Activated CD4-positive, CD25-positive, alpha-beta regulatory T cell (primary cell): ENCODE data around the gene LGALS4.
"Not testable (repeated sequence)": the region's sequence is repeated elsewhere in the genome, so short reads cannot be mapped to it uniquely, and the experiment has no call there.

ENCODE experiments used
- DNase-seq, 4 experiments: peaks; one replicate each; lab custom pipeline; 2025; lab: John Stamatoyannopoulos, UW

The LGALS4 gene, protein sequence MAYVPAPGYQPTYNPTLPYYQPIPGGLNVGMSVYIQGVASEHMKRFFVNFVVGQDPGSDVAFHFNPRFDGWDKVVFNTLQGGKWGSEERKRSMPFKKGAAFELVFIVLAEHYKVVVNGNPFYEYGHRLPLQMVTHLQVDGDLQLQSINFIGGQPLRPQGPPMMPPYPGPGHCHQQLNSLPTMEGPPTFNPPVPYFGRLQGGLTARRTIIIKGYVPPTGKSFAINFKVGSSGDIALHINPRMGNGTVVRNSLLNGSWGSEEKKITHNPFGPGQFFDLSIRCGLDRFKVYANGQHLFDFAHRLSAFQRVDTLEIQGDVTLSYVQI

DNA sequence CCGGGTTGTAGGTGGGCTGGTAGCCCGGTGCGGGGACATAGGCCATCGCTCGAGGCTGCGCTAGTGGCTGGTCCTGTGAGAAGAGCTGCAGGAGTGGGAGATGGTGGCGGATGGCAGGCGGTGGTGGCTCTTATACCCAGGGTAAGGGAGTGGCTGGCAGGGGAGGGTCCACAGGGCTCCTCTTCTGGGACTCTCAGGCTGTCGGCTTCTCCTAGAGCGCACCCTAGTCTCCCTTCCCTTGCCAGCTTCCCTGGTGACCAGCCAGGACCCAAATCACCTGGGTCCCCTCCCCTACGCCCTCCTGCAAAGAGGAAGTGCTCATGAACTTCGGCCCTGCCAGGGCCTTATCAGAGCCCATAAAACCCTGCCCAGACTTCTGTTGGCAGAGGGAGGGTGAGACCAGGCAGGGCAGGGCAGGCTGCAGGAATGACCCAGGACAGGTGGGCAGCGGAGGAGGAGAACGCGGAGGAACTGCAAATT lies at the start of gene LGALS4:
TSS of gene LGALS4 (minus strand) at position 105 of the 480 bp plus-strand sequence. CDS start at position 46, 59 bp downstream.
- DNase-seq = no peak

DNA sequence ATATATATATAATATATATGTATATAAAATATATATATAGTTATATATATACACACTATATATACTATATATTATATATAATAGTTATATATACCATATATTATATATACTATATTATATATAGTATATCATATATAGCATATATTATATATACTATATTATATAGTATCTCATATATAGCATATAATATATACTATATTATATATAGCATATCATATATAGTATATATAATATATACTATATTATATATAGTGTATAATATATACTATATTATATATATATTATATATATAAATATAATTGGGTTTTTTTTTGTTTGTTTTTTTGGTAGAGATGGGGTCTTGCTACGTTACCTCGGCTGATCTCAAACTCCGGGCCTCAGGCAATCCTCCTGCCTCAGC lies 48.6 kb upstream of the LGALS4 start:
- no peak for DNase-seq

GRCh38 chr19:38859631-38860204 lies 47.0 kb upstream of the LGALS4 start:
- DNase-seq = not testable (repeated sequence)

GRCh38 chr19:38856813-38857212 lies 44.1 kb upstream of the LGALS4 start:
- no peak for DNase-seq

- not testable (repeated sequence) for DNase-seq
These were observed 43.0 kb upstream of the LGALS4 start for GRCh38 chr19:38855751-38856150.

DNA sequence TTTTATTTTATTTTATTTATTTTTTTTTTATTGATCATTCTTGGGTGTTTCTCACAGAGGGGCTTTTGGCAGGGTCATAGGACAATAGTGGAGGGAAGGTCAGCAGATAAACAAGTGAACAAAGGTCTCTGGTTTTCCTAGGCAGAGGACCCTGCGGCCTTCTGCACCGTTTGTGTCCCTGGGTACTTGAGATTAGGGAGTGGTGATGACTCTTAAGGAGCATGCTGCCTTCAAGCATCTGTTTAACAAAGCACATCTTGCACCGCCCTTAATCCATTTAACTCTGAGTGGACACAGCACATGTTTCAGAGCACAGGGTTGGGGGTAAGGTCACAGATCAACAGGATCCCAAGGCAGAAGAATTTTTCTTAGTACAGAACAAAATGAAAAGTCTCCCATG lies 42.2 kb upstream of the LGALS4 start:
- not testable (repeated sequence) for DNase-seq

- DNase-seq = no peak
These were observed 40.5 kb upstream of the LGALS4 start for GRCh38 chr19:38853214-38853613.

DNA sequence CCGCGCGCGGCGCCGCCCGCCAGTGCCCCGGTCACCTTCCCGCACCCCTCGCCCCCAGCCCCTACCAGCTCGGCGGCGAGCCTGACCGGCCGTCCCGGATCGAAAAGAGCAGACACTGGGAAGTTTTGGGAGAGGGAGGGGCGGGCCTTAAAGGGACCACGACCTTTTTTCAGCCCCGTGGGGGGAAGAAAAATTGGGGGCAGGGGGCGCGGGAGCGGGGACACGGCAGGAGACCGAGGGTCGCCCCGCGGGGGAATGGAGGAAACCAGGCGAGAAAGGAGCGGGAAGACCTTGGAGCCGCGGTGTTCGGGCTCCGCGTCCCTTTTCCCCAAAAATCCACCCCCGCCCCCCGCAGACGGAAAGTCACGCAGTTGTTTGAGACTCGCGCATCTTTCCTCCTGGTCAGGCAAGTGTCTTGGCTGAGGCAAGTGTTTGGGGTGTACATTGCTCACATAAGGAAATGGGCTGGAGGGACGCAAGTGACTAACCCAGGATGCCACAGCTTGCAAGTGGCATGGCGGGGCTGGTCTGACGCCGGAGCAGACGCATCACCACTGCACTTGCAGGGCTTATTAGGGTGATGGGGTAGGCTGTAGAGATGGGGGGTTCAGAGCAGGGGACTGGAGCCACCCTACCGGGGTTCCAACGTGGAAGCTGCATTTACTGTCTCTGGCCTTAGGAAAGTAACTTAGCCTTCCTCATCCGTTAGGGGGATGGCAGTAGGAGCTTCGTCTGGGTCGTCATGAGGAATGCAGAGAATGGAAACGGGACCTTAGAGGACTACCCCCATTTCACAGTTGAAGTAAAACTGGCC lies 39.7 kb upstream of the LGALS4 start:
- peak in 3 of 4 experiments; percentile 21 to 33 (median 28) for DNase-seq

DNA sequence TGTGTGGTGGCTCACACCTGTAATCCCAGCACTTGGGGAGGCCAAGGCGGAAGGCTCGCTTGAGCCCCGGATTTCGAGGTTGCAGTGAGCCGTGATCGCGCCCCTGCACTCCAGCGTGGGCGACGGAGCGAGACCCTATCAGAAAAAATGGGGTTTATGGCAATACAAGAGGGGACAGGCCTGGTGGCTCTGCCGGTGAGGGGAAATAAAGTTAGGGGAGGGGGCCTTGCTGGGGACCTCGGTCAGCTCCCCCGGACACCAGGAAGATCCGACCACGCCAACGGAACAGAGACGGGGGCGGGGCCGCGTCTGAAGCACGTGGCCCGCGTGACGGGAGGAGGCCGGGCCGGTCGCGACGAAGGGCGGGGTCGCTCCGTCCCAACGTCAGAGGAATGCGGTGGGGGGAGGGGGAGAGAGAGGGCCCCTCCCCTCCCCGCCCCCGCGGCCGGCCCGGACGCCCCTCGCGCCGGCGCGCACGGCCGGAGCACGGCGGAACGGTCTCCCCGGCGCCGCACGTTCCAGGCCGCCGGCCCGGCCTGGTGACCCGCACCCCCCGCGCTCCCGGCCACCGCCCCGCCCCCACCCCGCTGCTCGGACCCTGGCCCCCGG lies 39.0 kb upstream of the LGALS4 start:
- DNase-seq = peak; percentile 74 to 85 (median 77)

- DNase-seq = no peak
These were observed 38.4 kb upstream of the LGALS4 start for GRCh38 chr19:38850976-38851621.

DNA sequence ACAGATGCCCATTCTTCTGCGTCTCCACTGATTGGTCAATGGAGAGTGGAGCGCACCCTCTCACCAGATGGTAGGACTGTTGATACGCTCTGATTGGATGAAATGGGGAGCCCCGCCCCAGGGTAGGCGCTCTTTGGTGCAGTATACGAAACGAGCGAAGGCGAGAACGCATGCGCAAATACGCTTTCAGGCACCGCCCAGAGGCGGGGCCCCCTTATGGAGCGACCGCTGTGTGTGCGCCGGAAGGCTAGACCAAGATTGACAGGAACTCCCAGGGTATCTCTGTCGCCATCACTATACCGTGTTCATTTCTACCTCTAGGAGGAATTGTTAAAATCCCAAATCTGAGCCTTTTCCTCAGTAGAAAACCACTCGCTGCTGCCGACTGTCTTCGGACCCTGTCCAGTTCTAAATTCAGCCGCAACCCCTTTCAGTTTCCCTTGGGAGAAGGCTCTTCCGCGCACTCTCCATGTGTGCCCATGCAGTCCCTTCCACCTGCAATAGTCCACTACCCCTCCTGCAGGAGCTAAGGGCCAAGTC lies 37.8 kb upstream of the LGALS4 start:
- DNase-seq = peak; percentile 97 to 100 (median 99)

GRCh38 chr19:38849860-38850435 lies 37.2 kb upstream of the LGALS4 start, which contains the start of gene HNRNPL:
TSS of gene HNRNPL (minus strand) at chr19:38849986. CDS start at chr19:38849966, 20 bp downstream.
- peak; percentile 98 to 100 (median 99) for DNase-seq

DNA sequence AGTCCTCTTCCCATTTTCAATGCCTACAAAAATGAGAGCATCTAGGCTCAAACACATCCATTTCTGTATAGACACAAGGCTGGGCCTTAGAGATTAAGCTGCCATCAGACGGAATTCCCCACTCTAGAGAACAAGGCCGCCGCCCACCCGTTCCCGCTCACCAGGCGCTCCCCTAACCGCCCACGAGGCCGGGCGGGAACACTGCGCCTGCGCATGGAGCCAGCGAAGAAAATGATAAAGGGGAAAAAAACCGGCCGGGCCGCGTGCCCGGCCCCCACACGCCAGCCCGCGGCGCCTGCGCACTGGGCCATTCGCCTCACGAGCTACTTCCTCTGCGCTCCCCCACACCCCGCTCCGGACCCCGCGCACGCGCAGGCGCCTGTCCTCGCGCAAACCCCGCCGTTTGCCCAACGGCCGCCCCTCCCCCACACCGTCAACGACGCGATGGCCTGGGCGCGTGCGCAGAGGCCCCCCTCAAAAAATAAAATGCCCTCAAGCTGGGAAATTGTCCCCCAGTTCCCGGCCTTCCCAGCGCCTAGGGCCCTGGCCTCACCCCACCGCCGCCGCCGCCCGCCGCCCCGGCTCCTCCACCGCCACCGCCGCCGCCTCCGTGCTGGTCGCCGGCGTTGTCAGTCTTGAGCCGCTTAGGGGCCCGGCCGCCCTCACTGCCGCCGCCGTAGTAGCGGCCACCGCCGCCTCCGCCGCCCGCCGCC lies 36.6 kb upstream of the LGALS4 start:
- peak; percentile 97 to 99 (median 98) for DNase-seq

DNA sequence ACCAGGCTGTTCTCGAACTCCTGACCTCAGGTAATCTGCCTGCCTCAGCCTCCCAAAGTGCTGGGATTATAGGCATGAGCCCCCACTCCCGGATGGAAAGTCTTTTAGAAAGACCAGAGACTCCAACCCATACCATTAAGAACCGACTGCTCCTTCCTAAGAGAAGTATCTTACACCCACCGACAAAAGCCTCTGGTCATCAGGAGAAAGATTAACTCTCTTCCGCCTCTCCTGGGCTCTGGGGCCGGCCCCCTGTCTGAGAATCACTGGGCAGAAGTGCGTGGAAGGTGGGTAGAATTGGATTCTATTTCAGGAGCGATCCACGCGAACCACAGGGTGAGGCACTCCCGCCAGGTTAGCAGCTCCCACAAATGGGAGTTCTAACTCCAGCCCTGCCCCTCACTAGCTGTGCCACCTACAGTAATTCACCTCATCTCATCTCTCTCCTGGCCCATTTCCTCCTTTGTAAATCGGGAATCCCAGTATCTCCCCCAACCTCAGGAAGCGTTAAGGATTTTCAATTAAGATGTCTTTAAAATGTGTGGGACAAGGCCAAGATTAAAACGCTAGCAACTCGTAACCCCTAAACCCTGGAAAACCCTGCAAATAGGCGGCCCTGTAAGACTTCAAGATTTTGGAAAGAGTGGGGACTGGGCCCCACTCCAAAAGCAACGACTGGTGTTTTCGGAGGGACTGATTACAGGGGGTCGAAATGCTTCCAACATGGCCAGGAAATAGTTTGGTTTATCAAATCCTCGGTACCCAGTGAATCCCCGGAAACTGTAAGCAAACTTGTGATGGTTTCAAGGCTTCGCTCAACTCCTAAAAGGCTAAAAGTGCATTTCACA lies 35.8 kb upstream of the LGALS4 start:
- DNase-seq = no peak

DNA sequence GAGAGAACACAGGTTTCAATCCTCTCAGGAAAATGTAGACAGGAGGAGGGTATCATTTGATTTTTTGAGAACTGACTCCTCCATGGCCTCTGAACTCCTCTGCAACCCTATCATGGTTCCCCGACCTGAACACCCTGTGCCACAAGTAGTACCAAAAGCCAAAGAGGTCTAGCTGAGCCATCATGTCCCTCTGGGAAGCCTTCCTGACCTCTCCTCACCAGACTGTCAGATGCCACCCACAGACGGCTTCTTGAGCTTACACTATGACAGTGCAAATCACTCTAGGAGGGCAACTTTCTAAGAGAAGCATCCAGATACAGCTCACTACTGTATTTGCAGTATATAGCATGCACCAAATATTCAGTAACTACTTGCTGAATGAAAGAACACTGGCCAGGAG lies 33.4 kb upstream of the LGALS4 start:
- no peak for DNase-seq

- no peak for DNase-seq
These were observed 32.8 kb upstream of the LGALS4 start for GRCh38 chr19:38845374-38846024.

DNA sequence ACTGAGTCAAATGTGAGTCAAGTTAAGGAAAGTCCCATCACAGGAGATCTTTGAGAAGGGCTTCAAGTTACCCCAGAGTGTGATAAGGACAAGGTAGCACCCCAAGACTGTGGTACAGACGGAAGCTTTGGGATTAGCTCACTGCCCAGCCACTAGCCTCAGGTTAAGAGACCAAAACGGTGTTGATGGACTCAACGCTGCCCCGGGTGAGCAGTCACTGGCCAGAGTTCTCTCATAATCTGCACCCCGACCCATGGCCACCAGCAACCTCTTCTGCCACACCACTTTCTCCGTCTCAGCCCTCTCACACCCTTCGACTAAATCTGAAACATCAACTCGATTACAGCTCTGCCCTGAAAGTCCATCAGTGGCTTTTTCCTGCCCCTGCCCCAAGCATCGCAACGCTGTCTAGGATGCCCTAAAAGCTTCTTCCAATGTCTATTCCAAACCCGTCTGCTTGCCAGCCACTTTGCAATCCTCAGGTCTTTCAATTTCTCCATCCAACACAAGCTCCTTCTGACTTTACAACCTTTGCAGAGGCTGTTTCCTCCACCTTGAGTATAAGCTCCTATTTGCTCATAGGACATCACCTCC lies 31.4 kb upstream of the LGALS4 start:
- DNase-seq = no peak

- DNase-seq = no peak
These were observed 30.5 kb upstream of the LGALS4 start for GRCh38 chr19:38843175-38843758.
